Kidney epithelial cell (primary cell): ENCODE measurements around the gene EXTL1. TPM values are rescaled to one million over a fixed set of nuclear protein-coding genes. Genes with fewer than 3 reads are reported as not detected.

Experiments used
- DNase-seq: peaks from one replicate; pipeline ENCODE4 v3.0.0-alpha.2; 2010; ENCODE audit warnings: low read depth
- H3K27me3 ChIP-seq: 2 replicates; pipeline ENCODE4 v1.6.0; 2011; ENCODE audit warnings: low read length; ENCODE audit not compliant: control insufficient read depth, insufficient read depth
- H3K36me3 ChIP-seq: 2 replicates; pipeline ENCODE4 v1.5.1; 2011; ENCODE audit warnings: low read length; ENCODE audit not compliant: control insufficient read depth, insufficient read depth
- H3K4me3 ChIP-seq: 2 replicates; pipeline ENCODE4 v1.5.1; 2011; ENCODE audit warnings: low read depth, mild to moderate bottlenecking, control low read depth, low read length
- total RNA-seq: library from RNA; depleted of rRNA; stranded (reverse); fragments of >200 nt; gene quantifications from 2 replicates; pipeline ENCODE4 v1.2.3, GENCODE V29; 2015
- TF ChIP-seq, protein P1 (sequence below): IDR thresholded peaks from 2 replicates; pipeline ENCODE4 v1.5.1; 2011; ENCODE audit warnings: mild to moderate bottlenecking, moderate library complexity, low read length, control low read depth, inconsistent platforms; ENCODE audit not compliant: insufficient read depth, poor library complexity, severe bottlenecking

EXTL1 gene
- total RNA-seq, 1 donor from 2014 or later: 1.3 TPM

GRCh38 chr1:26070296-26070962 lies 48.9 kb downstream of the EXTL1 start:
- no peaks in the 10 kb centered on the region for H3K36me3 ChIP-seq
- no peak overlapping the region for H3K4me3 ChIP-seq
- TF ChIP-seq, protein P1, sequence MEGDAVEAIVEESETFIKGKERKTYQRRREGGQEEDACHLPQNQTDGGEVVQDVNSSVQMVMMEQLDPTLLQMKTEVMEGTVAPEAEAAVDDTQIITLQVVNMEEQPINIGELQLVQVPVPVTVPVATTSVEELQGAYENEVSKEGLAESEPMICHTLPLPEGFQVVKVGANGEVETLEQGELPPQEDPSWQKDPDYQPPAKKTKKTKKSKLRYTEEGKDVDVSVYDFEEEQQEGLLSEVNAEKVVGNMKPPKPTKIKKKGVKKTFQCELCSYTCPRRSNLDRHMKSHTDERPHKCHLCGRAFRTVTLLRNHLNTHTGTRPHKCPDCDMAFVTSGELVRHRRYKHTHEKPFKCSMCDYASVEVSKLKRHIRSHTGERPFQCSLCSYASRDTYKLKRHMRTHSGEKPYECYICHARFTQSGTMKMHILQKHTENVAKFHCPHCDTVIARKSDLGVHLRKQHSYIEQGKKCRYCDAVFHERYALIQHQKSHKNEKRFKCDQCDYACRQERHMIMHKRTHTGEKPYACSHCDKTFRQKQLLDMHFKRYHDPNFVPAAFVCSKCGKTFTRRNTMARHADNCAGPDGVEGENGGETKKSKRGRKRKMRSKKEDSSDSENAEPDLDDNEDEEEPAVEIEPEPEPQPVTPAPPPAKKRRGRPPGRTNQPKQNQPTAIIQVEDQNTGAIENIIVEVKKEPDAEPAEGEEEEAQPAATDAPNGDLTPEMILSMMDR: no peak
- peaks cover 11% of the 10 kb centered on the region for H3K27me3 ChIP-seq
- DNase-seq: no peak

- Histone ChIP-seq H3K36me3 (no peaks in the 10 kb centered on the region), H3K27me3 (peaks cover 13% of the 10 kb centered on the region), H3K4me3 (no peak overlapping the region)
- no peak for DNase-seq
- TF ChIP-seq, protein P1: no peak
These were observed 49.4 kb downstream of the EXTL1 start for GRCh38 chr1:26070963-26071342.

DNA sequence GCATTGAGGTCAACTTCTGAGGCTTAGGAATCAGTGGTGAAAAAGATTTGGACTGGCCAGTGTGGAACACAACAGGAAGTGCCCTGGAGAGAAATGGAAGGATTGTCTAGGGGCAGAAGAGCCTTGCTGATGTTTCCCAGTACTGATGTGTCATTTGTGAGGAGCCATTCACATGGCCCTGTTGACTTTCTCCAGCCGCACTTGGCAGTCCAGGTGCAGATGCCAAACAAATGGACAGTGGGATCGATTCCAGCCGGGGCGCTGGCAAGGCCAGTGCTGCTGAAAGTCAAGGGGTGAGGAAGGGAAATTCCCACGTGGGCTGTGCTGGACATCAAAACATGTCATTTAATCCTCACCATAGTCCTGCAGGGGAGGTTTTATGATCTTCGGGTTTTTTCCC lies 50.7 kb downstream of the EXTL1 start:
- DNase-seq: no peak
- TF ChIP-seq, protein P1: no peak
- no peak overlapping the region for H3K4me3 ChIP-seq
- H3K27me3 ChIP-seq: peaks cover 10% of the 10 kb centered on the region
- H3K36me3 ChIP-seq: no peaks in the 10 kb centered on the region

DNA sequence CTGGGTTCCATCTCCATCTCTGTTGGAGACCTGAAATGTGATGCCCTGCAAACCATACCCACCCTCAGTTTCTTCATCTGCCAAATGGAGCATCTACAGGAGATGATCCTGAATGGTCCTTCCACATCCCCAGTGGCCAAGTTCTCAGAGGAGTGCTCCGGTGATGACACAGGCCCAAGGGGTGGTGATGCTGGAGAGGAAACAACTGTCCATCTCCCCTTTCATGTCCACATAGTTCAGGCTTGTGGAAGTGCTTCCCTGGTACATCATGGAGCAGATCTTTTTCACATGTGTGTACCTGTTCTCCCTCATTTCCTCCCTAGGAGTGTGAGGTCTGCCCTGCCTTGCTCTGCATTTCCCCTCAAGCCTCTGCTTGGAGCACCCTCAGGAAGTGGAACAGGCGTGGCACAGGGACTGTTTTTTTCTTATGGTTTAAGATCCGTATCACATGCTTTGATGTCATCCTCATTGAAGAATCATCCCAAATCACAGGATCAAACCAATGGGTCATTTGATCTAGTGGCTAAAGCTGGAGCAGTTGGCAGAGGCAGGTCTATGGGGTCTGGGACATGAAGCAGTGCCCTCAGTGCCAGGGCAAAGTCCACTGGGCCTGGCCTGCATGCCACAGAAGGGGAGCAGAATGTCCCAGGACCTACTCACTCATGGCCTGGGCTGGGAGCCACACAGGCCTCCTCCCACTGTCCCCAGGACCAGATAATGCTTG lies 54.0 kb downstream of the EXTL1 start:
- DNase-seq: no peak
- TF ChIP-seq, protein P1: no peak
- Histone ChIP-seq H3K27me3 (peaks cover 4% of the 10 kb centered on the region), H3K36me3 (no peaks in the 10 kb centered on the region), H3K4me3 (no peak overlapping the region)

DNA sequence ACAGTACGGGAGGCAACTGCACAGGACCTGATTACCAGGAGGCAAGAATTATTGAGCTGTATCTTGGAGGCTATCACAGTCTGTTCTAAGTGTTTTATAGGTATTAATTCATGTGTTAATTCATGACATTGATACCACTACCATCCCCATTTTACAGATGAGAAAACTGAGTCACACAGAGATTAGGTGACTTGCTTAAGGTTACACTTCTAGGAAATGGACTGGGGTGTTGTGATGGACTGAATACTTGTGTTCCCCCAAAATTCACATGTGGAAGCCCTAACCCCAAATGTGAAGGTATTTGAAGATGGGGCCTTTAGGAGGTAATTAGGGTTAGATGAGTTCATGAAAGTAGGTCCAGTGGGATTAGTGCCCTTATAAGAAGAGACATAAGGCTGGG lies 55.9 kb downstream of the EXTL1 start:
- Histone ChIP-seq H3K36me3 (no peaks in the 10 kb centered on the region), H3K4me3 (no peak overlapping the region), H3K27me3 (peaks cover 4% of the 10 kb centered on the region)
- no peak for DNase-seq
- TF ChIP-seq, protein P1: no peak
